ENCODE data around the gene CCDC175.
A peak's percentile ranks its signal among the peaks of the same experiment; 100 is the strongest.

CCDC175 gene

DNA sequence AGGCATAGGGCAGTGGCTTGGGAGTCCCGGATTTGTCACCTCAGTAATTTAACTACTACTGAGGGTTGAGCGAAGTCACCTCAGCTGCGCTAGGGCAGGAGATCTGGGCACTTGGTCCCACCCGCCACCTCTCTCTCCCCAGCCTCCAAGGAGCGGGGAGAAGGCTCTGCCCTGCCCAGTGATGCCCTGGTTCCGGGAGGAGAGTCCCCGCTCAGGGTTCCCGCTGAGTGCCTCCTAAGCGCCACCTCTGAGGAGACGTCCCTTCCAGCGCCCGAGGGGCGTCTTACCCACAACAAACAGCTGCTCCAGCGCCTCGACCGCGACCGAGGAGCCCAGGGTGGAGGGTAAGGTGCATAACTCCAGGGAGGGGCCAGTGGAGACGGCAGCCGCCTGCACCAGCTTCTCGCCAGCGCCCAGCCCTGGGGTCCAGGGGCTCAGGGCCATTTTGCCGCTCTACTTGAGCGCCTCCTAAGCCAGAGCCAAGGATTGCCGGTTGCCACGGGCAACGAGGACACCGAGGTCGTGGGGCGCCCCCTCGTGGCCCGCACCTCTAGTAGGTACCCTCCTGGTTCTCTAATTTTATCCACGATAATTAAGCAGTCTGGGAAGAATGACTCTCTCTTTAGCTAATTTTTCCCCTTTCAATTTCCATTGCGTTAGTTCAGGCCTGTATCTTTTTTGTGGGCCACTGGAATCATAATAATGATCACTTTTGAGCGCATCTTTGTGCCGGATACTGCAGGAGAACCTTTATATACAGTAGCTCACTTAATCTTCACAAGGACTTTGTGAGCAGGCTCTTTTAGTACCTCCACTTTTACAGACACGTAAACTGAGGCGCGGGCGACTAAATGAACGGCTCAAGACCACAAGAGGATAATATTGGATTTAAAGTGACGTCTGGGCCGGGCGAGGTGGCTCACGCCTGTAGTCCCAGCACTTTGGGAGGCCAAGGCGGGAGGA is at the start of gene CCDC175:
CCDC175 (minus strand) TSS at position 481 of the 963 bp plus-strand sequence; CDS start at position 444, 37 bp downstream.
- peak; percentile 85 for DNase-seq

DNA sequence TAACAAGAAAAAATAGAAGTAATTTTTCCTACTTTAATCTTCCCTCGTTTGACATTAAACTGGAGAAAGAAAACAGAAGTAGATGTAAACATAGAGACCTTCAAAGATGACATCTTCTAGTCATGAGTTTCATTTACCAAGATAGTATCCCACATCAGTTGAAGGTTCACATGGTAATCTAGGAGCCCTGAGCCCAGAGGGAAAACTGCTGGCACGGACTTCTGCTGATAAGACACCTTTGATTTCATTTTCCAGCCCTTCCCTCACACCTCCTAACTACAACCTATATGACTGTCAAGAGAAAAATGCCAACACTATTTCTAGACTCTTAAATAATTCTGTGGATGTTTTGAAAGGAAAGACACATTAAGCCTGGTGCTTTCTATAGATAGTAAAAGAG is 46.0 kb upstream of the CCDC175 start:
- DNase-seq: no peak

DNA sequence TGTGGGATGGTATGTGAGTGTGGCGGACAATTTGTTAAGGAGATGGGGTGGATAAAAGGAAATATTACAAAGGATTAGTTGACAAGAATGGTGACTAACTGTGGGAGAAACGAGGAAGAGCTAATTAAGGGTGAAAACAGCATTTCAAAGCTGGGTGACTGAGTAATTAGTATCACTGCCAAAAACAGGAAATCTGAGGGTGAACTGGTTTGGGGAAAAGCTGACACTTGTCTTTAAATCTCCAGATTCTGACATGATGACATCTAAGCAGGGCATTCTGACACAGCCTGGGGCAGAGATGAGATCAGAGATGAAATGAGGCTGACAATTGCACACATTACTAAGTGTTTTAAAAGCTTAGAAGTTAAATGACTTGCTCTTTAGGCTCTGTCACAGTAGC is 42.4 kb upstream of the CCDC175 start:
- DNase-seq: no peak

DNA sequence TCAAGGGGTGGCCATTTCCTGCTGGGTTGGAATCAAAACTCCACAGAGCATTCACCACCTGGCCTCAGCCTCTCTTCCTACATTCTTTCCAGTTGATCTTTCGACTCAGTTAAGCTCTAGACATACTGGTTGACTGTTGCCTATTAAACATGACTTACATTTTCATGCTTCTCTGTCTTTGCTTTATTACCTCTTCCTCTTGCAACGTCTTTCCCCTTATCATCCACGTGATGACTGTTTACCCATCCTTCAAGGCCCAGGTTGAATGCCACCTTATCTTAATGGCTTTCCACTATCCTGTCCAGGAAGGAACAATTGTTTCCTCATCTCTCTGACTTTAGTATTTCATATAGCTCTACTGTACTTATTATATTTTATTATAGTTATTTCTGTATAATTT is 24.4 kb upstream of the CCDC175 start:
- DNase-seq: no peak

DNA sequence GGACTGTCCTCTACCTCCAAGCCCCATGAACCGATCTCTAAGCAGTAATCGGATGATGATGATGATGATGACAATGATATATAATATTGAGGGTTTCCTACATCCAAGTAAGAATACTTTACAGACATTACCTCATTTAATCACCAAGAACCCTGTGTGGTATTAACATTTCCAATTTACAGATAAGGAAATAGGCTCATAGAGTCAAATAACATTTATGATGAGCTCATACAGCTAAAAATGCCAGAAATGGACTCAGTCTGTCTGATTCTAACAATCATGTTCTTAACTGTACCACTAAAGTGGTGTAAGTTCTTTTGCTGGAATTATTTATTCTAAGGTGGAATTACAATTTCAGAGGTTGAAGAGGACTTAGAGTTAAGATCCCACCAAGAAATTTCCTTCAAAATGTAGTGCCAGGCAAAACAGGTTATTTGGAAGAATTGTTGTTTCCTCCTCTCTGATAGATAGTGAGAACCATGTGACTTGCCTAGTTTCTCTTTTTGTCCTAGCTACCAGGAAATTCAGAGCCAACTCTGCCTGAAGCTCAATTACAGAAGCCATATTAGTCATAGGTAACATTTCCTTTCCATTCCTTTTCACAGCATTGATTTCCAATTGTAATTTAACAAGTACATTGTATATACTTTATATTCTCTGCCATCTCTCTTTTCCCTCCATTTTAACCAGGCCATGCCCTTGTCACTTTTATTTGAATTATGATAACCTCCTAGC is 23.8 kb upstream of the CCDC175 start:
- no peak for DNase-seq

DNA sequence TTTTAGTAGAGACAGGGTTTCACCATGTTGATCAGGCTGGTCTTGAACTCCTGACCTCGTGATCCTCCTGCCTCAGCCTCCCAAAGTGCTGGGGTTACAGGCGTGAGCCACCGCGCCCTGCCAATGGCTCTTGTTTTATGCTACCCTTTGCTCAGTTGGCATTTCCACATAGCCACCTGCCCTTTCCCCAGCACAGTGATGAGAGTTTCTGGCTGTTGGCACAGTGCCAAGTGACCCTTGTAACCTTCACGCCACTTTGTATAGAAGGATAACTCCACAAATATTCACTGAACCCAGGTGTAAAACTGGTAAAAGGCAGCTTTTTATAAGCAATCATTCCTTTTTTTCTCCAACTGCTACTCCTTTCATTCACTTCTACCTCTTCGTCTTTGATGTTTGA is 18.5 kb upstream of the CCDC175 start:
- DNase-seq: no peak

DNA sequence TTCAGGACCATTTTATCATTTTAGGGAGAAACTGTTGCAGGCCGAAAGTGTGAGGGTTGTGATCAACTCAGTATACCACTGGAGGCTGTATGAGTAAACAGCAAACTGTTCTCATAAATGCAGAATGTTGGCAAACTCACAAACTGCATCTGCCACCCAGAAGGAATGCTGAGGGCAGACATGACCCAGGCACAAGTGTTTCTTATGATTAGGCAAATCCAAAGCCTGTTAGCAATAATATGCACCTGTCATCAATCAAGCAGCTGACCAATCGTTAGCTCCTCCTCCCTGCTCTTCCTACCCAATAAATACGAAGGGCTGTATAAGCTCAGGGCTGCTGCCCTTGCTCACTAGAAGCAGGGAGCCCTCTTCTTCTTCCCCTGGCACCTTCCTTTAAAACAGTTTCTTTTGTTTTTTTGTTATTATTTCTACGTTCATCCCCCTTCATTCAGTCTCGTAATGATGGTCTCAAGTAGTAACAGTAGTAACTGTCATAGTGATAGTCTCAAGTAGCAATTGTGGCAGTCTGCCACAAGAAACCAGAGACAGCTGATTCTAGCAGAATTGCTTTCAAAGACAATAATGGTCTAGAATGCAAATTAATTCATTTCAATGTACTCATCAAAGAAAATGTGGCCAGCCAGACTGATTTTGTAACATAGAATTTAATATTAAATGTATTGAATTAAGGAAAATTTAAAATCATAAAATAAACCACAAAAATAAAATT is 15.2 kb upstream of the CCDC175 start:
- DNase-seq: no peak

DNA sequence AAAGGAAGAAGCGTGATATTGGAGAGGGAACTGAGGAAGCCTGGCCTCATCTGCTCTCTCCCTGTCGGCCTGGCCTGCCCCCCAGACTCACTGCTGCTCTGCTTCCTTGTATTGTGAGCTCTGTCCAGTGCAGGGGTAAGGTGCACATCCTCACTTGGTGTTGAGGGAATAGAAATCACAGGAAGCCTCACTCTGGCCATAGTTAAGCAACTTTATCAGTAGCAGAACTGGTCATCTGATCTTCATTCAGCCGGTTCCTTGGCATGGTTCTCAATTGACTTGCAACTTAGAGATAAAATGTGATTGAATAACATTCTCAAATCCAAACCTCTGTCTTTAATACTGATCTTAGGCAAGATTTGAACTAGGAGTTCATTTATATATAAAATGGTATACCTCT is 11.5 kb upstream of the CCDC175 start:
- DNase-seq: no peak

DNA sequence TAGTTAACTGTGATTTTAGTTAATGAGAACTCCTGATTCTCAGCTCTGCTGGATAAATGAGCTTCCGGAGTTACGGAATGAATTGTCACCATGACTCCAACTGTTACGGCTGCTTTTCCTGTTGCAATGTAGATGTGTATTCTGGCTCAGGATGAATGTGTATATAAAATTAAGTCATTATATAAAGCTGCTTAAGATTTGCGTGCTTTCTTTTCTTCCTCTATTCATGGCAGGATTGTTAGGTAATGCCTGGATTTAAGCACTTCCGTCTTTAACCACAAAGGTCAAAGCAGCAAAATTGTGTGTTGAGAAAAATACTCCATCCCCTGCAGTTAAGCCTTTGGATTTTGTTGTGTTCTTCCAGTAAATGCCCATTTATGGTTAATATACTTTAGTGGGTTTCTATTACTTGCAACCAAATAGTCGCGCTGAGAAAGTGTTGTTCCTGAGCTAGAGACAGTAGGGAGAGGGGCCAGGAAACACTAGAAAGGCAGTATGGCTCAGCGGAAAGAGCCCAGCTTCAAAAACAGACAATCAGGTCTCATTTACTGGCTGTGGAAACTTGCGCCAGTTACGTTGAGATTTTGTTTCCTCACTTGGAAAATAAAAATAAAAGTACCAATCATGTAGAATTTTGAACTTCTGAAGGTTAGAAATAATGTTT is 9.4 kb upstream of the CCDC175 start:
- no peak for DNase-seq

DNA sequence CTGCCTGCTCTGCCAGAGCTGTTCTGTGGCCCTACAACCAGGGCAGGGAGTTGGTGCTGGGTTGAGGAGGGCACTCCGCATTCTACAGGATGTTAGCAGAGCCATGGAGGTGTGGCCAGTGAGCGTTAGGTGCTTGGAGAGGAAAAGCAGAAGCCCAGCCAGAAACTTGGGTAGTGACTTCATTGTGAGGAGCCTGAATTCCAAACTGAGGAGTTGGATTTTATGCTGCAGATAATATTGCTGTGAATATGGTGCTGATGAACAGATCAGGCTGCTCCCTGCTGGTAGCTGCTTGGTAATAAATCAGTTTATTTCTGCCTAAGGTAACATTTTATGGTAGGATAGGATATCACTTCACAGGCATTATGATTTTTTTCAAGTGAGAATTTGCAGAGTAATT is 7.1 kb upstream of the CCDC175 start:
- no peak for DNase-seq

DNA sequence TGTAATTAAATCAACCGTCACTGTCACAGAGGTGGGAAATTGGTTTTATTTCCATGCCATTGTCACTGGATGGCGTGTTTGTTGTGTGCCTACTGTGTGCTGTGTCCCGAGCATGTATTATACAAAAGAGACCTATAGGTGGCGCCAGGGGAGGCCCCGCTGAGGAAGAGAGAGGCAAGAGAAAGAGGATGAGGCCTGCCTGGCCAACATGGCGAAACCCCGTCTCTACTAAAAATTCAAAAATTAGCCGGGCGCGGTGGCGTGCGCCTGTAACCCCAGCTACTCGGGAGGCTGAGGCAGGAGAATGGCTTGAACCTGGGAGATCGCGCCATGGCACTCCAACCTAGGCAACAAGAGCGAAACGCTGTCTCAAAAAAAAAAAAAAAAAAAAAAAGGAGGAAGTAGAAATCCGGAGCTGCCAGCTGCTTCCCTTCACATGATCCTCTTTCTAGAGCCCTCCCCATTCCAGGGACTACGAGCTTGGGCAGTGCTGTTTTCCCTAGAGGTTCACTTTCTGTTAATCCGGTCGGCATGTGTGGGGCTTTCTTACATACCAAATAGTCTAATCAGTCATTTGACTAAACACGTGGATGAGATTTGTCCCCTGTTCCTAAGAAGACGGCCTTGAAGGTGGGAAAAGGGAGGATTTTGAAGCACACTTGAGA is 6.4 kb upstream of the CCDC175 start:
- DNase-seq: no peak

DNA sequence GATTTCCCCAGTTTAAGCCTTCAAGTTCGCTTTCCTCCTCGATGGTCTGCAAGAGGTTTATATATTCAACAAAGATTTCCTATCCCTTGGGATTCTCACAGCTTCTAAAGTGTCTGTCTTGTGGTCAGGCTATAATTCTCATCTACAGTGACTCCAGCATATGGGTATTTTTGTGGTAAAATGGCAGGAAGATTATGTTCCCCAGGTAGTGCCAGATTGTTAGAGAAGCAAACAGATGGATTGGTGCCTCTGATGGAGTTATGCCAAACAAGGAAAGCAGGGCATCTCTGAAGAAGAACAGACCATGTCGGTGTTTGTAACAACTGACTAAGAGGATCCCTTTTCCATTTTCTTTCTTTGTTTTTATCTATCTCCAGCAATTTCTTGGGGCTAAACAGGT is 5.5 kb upstream of the CCDC175 start:
- no peak for DNase-seq

DNA sequence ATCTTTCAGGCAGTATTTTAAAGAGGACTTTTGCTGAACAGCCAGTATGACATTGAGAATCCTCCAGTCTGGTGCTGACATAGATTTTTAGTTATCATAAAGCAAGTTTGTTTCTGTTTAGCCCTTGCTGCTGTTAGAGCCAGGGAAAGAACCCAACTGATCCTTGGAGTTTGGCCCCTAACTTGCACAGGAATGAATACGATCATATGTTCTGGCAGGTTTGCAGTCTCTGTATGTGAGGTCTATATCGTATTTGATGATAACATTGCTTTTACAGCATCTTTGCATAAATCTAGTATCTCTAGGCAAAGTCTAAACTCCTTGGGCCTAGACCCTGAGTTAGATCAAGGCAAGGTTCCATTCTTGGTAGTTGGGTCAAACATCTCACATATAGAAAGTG is 4.3 kb upstream of the CCDC175 start:
- DNase-seq: no peak

DNA sequence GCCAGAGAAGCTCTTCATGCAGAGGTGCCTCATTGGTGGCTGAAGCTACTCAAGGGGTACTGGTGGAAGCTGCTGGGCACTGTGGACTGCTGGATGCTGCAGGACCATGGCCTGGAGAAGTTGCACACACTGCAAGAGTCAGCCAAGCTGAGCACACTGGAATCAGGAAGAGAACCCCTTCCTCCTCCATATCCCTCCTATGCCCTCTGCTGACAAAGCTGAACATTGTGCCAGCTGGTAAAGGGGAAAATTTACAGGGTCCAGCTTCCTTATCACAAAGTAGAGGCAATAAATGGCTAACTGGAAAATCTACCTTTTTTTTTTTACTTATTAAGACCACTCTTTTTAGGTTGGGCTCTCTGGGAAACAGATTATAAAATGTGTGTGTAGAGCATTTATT is 6.5 kb downstream of the CCDC175 start:
- DNase-seq: no peak

DNA sequence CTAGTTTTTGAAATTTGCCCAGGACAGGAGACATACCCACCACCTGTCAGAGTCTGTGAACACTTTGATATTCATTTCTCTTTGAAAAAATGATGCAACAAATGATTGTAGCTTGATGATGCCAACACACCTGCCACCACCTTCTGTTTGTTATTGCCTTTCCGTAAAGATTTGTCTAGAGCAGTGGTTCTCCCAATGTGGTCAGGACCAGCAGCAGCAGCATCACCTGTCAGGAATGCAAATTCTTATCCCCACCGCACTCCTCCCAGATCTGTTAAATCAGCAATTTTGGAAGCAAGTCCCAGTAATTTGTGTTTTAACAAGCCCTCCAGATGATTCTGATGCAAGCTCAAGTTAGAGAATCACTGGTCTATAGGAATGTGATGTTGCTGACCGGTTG is 9.9 kb downstream of the CCDC175 start:
- DNase-seq: no peak

DNA sequence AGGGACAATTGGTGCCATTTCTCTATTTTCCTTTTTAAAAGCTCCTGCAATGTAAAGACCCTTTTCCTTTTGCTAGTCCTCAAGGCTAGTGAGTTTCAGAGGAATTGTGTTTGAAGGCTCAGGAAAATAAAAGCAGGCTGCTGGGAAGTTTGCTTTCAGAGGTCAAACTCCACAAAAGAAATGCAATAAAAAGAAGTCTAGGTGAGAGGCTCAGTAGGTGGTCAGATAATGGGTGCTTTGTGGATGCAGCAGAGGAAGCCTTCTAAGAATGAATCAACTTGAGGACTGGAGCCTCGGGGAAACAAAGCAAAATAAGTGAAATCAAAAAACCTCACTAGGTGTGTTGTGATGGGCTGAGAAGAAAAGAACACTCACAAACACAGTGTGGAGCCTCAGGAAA is 10.3 kb downstream of the CCDC175 start:
- no peak for DNase-seq

DNA sequence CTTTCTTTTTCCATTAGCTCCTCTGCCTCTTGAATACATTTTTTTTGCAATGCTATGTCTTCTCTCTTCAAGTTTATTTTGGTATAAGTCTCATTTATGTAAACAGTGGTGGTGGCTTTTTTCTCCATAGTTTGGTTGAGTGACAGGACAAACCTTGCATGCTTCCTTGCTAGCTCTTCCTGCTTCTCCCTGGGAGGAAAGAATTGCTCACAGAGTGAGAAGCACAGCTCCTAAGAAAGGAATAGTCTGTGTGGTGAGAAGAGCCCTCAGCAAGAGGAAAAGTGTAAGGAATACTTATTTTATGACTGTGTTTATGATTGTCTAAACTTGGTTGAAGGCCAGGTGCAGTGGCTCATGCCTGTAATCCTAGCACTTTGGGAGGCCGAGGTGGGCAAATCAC is 11.5 kb downstream of the CCDC175 start:
- no peak for DNase-seq

DNA sequence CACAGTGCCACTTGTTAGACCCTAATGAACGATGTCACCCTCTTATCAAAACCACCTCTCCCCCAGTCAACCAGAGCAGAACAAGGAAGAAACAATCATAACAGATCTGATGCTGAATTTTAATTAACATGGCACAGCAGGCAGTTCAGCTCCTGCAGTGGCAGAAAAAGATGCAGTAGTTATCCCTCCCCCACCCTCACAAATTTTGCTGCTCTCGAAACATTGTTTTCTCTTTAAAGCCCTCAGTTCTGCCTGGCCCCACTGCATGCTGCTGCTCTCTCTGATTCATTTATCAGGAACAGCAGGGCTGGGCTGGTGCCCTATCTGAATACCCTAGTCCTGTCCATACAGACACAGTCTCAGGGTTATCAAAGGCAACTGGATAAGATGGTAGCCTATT is 12.2 kb downstream of the CCDC175 start:
- DNase-seq: no peak

DNA sequence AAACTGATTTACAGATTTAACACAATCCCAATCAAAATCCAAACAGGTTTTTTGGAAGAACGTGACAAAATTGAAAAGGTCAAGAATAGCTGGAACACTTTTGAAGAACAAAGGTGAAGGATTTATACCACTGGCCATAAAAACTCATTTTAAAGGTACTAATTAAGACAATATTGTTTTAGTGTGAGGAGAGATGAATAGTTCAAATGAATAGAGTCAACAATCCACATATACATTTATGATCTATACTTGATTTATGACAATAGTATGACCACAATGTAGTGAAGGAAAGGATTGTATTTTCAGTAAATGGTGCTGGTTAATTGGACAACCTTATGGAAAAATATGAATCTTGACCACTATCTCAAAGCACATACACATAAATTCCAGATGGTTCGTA is 29.3 kb downstream of the CCDC175 start:
- no peak for DNase-seq

DNA sequence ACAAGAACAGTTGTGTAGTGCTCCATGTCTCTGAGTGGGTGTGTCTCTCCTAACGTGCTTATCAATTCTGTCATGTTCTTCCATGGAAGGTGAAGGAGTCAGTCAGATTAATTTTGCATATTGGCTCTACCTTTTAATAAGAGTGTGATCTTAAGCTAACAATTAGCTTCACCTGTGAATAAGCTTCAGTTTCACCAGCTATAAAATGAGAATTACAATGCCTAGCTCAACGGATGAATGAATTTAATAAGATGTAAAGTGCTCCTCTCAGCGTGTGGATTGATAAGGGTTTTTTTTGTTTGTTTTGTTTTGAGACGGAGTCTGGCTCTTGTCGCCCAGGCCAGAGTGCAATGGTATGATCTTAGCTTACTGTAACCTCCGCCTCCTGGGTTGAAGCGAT is 32.7 kb downstream of the CCDC175 start:
- no peak for DNase-seq

DNA sequence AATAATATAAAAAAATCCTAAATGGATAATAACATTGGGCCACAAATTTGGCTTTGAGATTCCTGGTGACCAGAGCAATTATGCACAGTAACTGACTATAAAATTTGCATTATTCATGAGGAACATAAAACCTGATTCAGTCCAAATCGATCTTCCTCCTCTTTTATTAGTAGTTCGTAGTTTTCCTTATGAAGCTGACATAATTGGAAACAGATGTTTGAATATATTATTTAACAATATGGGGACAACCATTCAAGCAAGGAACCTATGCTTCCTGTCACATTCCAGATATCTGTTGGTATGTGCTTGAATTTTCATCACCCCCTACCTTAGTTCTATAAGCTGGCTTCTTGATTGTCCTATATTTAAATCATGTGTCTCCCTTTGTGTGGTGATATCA is 34.9 kb downstream of the CCDC175 start:
- no peak for DNase-seq

DNA sequence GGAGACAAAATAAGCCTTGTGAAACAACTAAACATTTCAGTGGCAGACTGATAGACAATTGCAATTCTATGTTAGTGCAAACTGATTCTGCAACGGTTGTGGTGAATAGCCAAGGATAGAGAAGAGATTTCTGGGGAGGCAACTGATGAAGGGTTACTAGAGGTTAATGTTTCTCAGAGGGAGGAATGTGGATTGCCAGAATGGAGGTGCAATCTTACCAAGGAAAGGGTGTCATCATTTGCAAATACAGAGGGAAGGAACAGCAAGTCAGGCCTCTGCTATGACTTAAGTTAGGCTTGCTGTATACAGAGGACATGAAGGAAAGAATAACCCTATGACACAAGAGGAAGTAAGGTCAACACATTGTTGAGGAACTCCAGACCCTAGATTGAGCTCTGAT is 35.8 kb downstream of the CCDC175 start:
- no peak for DNase-seq

All from activated CD4-positive, CD25-positive, alpha-beta regulatory T cell treated with anti-CD3 and anti-CD28 coated beads, Interleukin-2, amount 50 U/mL, for 72 hours (primary cell).